Left ventricle myocardium inferior (tissue), 1 donor: ENCODE results near the gene CAMKMT. TPM values are rescaled to one million over a fixed set of nuclear protein-coding genes. Genes with fewer than 3 reads are reported as not detected.

Experiments
- DNase-seq: peaks from one replicate; pipeline ENCODE4 v3.0.0-alpha.2; 2020
- H3K27ac ChIP-seq: fragments of 200-600 bp; replicated peaks from 2 replicates; pipeline ENCODE4 v1.8.0; 2021
- H3K27me3 ChIP-seq: fragments of 200-600 bp; 2 replicates; pipeline ENCODE4 v1.8.0; 2021; ENCODE audit warnings: low read depth
- H3K36me3 ChIP-seq: fragments of 200-600 bp; 2 replicates; pipeline ENCODE4 v1.8.0; 2021
- H3K4me1 ChIP-seq: fragments of 200-600 bp; 2 replicates; pipeline ENCODE4 v1.8.0; 2021
- H3K4me3 ChIP-seq: fragments of 200-600 bp; 2 replicates; pipeline ENCODE4 v1.8.0; 2021; ENCODE audit warnings: mild to moderate bottlenecking, moderate library complexity
- H3K9me3 ChIP-seq: fragments of 200-600 bp; replicated peaks from 2 replicates; pipeline ENCODE4 v1.8.0; 2021
- CTCF ChIP-seq: fragments of 200-600 bp; IDR thresholded peaks from 2 replicates; pipeline ENCODE4 v1.8.0; 2021; ENCODE audit warnings: antibody characterized with exemption, mild to moderate bottlenecking, borderline replicate concordance
- intact Hi-C: fragments of 100-400 bp; cut with micrococcal nuclease; formaldehyde crosslinking; loops from one replicate; pipeline ENCODE4 v1.11.0; 2022
- total RNA-seq: library from RNA; stranded (reverse); fragmentation: NEBNext Ultra II Directional; extraction: Animal tissue kit (Norgen Biotek cat#: 25700); gene quantifications from one replicate; pipeline ENCODE4 v1.2.1, GENCODE V29; 2021
- donor health status: DM: no; HTN: yes; CAD: no; lungs with severe emphysema.

Gene CAMKMT
- total RNA-seq, 1 donor from 2014 or later: 4.8 TPM

GRCh38 chr2:44510246-44510645 lies 148.5 kb downstream of the CAMKMT start:
- DNase-seq: no peak
- TF ChIP-seq CTCF: no peak
- no peak overlapping the region for H3K27ac ChIP-seq
- H3K9me3 ChIP-seq: no peaks in the 10 kb centered on the region
- H3K27me3 ChIP-seq: no peaks in the 10 kb centered on the region
- no peak overlapping the region for H3K4me3 ChIP-seq
- intact Hi-C loops: no loop called here
- no peaks in the 10 kb centered on the region for H3K36me3 ChIP-seq
- no peaks in the 10 kb centered on the region for H3K4me1 ChIP-seq

- no peak overlapping the region for H3K27ac ChIP-seq
- H3K9me3 ChIP-seq: peaks cover 4% of the 10 kb centered on the region
- H3K4me1 ChIP-seq: no peaks in the 10 kb centered on the region
- DNase-seq: no peak
- intact Hi-C loops: no loop called here
- no peak overlapping the region for H3K4me3 ChIP-seq
- no peaks in the 10 kb centered on the region for H3K27me3 ChIP-seq
- TF ChIP-seq CTCF: no peak
- no peaks in the 10 kb centered on the region for H3K36me3 ChIP-seq
Measured at GRCh38 chr2:44515416-44515815, 153.7 kb downstream of the CAMKMT start.

GRCh38 chr2:44519026-44519425 lies 157.3 kb downstream of the CAMKMT start:
- DNase-seq: no peak
- H3K4me3 ChIP-seq: no peak overlapping the region
- intact Hi-C loops: no loop called here
- peaks cover 35% of the 10 kb centered on the region for H3K9me3 ChIP-seq
- no peaks in the 10 kb centered on the region for H3K4me1 ChIP-seq
- no peaks in the 10 kb centered on the region for H3K27me3 ChIP-seq
- H3K36me3 ChIP-seq: peaks cover 6% of the 10 kb centered on the region
- no peak for TF ChIP-seq CTCF
- no peak overlapping the region for H3K27ac ChIP-seq

GRCh38 chr2:44522846-44523245 lies 161.1 kb downstream of the CAMKMT start:
- Histone ChIP-seq H3K36me3 (peaks cover 9% of the 10 kb centered on the region), H3K4me1 (no peaks in the 10 kb centered on the region), H3K9me3 (peaks cover 38% of the 10 kb centered on the region), H3K27ac (no peak overlapping the region), H3K27me3 (no peaks in the 10 kb centered on the region), H3K4me3 (no peak overlapping the region)
- intact Hi-C loops: no loop called here
- no peak for TF ChIP-seq CTCF
- DNase-seq: no peak

- H3K4me1 ChIP-seq: no peaks in the 10 kb centered on the region
- DNase-seq: no peak
- TF ChIP-seq CTCF: no peak
- H3K36me3 ChIP-seq: peaks cover 9% of the 10 kb centered on the region
- intact Hi-C loops: no loop called here
- H3K4me3 ChIP-seq: no peak overlapping the region
- no peak overlapping the region for H3K27ac ChIP-seq
- no peaks in the 10 kb centered on the region for H3K27me3 ChIP-seq
- peaks cover 38% of the 10 kb centered on the region for H3K9me3 ChIP-seq
Measured at GRCh38 chr2:44524347-44524926, 162.7 kb downstream of the CAMKMT start.

GRCh38 chr2:44526352-44526751 lies 164.6 kb downstream of the CAMKMT start:
- Histone ChIP-seq H3K36me3 (peaks cover 9% of the 10 kb centered on the region), H3K4me1 (no peaks in the 10 kb centered on the region), H3K9me3 (peaks cover 24% of the 10 kb centered on the region), H3K4me3 (no peak overlapping the region), H3K27me3 (no peaks in the 10 kb centered on the region), H3K27ac (no peak overlapping the region)
- no peak for DNase-seq
- no peak for TF ChIP-seq CTCF
- intact Hi-C loops: no loop called here
